Measurements from ENCODE around the gene GINM1. TPM values are rescaled to one million over a fixed set of nuclear protein-coding genes. Genes with fewer than 3 reads are reported as not detected.

The GINM1 gene
- total and polyA plus RNA-seq, 2 of the 8 experiments (the other 6 are each of a cell fraction or from before 2014, with no cell fraction given): 5.1 to 21.6 TPM

DNA sequence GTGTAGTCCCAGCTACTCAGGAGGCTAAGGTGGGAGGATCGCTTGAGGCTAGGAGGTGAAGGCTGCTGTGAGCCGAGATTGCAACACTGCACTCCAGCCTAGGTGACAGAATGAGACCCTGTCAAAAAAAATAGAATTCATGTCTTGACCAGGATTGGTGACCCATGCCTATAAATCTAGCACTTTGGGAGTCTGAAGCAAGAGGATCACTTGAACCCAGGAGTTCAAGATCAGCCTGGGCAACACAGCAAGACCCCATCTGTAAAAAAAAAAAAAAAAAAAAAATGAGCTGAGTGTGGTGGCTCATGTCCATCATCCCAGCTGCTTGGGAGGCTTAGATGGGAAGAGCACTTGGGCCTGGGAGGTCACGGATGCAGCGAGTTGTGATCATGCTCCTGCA lies 34.3 kb downstream of the GINM1 start (continued):
- TF ChIP-seq, protein P1, sequence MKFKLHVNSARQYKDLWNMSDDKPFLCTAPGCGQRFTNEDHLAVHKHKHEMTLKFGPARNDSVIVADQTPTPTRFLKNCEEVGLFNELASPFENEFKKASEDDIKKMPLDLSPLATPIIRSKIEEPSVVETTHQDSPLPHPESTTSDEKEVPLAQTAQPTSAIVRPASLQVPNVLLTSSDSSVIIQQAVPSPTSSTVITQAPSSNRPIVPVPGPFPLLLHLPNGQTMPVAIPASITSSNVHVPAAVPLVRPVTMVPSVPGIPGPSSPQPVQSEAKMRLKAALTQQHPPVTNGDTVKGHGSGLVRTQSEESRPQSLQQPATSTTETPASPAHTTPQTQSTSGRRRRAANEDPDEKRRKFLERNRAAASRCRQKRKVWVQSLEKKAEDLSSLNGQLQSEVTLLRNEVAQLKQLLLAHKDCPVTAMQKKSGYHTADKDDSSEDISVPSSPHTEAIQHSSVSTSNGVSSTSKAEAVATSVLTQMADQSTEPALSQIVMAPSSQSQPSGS (IDR thresholded peaks at IDR 0.05; ENCODE audit: low read length): no peak
- TF ChIP-seq TCF12 (IDR thresholded peaks at IDR 0.05; ENCODE audit: low read depth, low read length): no peak
- TF ChIP-seq PHF8 (conservative IDR thresholded peaks at IDR 0.05; ENCODE audit: low read depth, low read length): no peak
- no peak for TF ChIP-seq RXRA (IDR thresholded peaks at IDR 0.05; ENCODE audit: insufficient read depth, low read depth, low read length)
- no peak for TF ChIP-seq TAF1 (IDR thresholded peaks at IDR 0.05; ENCODE audit: low read depth, low read length)
- TF ChIP-seq HDAC6 (IDR thresholded peaks at IDR 0.05; ENCODE audit: low read depth, low read length): no peak
- TF ChIP-seq SRF (IDR thresholded peaks at IDR 0.05; ENCODE audit: low read depth, low read length): no peak
- TF ChIP-seq ASH2L (IDR thresholded peaks at IDR 0.05; ENCODE audit: low read length): no peak
- TF ChIP-seq SUZ12 (IDR thresholded peaks at IDR 0.05; ENCODE audit: low read length): no peak

Data from H1 (cell line).